Stimulated activated naive CD4-positive, alpha-beta T cell treated with Interleukin-2 at 50 U/mL for 16 hours (primary cell): ENCODE data around the gene SRGAP3.
A peak's percentile ranks its signal among the peaks of the same experiment; 100 is the strongest.

Source experiments
- DNase-seq: peaks from one replicate; lab custom pipeline; 2025; lab: John Stamatoyannopoulos, UW

The SRGAP3 gene

DNA sequence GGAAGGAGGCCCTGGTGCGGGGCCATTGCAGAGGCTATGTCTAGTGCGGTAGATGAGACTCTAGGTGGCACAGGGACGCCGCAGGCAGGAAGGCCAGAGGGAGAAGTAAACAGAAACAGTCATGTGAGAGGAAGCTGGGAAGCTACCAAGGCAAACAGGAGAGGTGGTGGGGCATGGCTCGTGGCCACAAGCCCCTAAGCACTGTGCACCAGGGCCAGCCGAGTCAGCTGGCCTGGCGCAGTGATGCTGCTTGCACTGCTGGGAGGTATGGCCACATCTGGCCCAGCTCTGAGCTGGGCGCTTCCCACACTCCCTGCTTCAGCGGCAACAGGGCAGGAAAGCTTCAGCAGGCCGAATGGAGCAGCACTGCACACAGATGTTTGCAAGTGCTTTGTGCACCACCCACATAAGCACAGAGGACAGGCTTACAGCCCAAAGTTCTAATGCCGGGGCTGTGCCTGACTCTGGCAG is 76.6 kb downstream of the SRGAP3 start:
- no peak for DNase-seq

DNA sequence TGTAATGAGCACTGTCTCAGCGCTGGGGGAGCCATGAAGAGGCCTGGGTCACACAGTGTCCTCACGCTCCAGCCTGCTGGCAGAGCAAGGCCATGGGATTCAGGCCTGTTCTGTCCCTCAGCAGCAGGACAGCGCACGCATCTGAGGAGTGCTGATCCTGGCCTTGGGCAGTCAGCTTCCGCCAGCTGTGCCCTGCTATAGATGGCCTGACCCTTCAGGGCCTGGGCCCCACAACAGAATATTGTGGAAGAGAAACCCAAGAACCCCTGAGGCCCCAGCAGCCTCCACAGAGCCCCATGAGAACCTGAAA is 78.6 kb downstream of the SRGAP3 start:
- no peak for DNase-seq

DNA sequence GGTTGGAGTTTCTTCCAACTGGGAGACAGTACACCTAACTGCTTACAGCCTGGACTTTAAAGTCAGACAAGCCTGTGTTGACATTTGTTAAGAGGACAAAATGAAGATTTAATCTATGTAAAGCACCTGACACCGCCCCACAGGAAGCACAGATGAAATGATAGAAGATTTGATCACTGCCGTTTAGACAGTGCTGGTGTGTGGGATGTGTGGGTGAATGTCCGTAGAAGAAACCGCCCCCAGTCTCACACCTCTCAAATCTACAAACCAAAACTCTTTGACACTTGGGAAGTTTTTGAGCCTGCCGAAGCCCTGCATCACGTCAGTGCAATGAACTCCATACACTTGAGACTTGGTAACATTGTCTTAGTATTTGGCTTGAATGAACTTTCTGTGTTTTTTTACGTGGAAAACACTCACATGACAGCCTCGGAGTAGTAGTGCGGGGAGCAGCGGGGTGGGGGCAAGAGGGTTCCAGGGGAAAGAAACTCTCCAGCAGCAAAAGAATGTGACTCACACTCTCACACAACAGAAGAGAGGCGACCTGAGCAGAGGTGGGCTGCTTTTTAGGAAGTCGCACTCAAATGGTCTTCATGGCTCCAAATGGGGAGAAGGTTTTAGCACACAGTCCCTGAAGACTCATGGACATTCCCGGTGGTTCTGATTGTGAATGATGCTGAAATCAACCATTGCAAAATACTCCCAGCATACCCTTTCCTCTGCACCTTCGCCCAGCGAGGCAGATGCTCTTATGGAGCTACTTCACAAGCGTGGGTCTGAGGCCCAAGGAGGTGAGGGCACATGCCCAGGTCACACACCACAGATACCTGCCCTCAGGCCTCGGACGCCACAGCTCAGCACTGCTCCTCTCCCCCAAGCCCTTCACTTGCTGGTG is 79.2 kb downstream of the SRGAP3 start:
- no peak for DNase-seq

DNA sequence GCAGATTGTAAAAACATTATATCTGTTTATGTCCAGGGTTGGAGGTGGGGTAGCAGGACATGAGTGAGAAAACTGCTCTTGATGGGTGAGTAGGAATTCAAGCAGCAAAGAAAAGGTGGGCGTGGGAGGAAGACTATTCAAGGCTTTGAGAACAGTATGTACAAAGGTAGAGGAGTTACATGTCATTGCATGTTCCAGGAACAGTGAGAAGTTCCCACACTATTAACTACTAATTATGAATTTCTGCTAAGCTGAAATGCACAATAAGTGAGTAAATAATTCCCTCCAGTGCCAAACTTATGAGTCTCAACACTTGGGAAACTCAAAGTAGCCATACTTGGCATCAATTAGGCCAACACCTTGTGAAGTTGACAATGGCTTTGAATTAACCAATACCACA is 80.1 kb downstream of the SRGAP3 start:
- DNase-seq, result no peak

DNA sequence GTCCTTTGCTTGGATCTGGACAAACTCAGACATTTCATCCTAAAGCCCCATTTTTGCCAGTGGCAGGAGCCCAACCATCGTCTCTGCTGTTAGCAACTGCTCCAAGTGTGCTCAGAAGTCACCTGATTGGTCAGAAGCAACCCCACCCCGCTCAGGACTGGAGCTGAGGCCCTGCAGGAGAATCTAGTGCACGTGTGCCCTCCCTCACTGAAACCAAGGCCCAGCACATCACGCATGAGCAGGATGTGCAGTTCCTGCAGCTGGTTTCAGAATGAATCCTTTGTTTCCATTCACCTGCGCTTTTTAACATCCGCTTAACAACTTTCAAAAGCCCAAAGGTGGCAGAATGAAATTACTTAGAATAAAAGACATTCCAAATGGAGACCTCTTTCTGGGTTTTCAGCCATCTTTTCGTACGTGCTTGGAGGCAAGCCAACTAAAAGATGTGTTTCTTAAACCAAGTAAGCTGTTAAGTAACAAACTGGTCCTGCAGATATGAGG is 81.2 kb downstream of the SRGAP3 start:
- peak; percentile 34 for DNase-seq

DNA sequence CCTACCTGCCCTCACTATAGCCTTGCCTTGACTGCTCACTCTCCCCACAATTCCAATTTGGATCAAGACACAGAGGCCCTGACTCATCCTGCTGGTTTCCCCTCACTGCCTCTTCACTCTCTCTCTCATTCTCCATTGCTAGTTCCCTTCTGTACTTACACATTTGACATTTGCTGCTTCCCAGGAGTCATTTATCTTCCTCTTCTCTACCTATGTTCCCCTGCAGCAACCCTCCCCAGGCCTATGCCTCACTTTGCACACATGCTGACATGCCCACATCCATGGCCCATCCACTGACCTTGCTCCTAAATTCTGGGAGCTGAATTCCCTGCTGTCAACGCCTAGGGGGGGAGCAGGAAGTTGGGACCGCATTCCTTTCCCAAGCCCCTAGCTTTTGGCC is 82.2 kb downstream of the SRGAP3 start:
- DNase-seq, result no peak

DNA sequence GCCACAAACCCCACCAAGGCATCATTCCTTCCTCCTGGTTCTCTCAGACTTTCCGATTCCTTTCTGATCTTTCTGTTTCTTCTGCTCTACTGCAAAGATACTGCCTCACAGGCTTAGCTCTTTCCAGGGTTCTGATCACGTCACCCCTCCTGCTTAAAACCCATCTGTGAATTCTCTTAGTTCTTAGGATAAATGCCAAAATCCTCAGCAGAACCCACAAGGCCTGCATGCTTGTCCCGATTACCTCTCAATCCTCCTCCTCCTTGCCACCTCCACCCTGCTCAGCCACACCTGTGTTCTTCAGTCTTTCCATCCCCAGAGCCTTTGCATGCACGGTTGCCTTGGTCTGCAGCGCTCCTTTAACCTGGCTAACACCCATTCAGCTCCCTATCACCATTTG is 84.0 kb downstream of the SRGAP3 start:
- no peak for DNase-seq

DNA sequence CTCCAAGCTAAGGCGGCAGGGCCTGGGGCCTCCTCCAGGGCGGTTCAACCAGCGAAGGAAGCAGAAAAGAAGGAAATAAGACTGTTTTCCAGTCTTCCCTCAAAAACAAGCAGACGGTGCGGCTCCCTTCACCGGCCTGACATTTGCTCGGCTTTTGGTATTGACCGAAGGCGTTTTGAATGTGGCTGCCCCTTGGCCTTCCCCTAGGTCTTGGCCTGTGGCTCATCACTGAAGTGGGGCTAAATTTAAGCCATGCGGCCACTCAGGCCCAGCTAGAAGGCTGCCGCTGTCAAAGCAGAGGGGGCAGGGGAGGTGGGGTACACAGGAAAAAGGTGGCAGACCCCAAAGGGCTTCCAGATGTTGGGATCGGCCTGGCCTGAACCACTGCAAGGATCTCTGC is 86.2 kb downstream of the SRGAP3 start:
- no peak for DNase-seq

DNA sequence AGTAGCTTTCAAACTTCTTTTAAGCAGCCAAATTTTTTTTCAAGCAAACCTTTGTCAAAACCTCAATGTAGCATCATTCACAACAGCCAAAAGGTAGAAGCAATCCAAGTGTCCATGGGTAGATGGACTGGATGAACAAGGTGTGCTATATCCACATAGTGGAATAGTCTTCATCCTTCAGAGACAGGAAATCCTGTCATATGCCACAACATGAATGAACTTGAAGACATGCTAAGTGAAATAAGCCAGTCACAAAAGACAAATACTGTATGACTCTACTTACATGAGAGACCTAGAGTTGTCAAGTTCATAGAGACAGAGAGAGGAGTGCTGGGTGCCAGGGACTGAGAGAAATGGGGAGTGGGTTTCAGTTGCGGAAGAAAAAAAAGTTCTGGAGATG is 87.6 kb downstream of the SRGAP3 start:
- no peak for DNase-seq

DNA sequence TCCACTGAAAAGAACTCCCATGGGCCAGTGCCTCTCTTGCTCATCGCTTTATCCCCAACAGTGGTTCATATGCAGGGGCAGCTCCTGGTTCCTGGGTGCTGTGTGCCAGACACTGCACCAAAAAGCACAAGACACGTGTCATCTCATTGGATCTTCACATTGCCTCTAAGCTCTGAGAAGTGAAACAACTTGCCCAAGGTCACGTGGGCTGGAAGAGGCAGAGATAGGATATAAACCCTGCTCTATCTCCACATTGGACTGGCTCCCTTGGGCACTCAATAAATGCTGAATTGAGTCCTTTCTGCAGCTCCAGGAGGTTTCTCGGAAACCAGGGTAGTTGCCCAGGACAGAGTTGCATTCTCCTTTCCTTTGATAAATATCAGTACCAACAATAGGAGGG is 88.1 kb downstream of the SRGAP3 start:
- no peak for DNase-seq

DNA sequence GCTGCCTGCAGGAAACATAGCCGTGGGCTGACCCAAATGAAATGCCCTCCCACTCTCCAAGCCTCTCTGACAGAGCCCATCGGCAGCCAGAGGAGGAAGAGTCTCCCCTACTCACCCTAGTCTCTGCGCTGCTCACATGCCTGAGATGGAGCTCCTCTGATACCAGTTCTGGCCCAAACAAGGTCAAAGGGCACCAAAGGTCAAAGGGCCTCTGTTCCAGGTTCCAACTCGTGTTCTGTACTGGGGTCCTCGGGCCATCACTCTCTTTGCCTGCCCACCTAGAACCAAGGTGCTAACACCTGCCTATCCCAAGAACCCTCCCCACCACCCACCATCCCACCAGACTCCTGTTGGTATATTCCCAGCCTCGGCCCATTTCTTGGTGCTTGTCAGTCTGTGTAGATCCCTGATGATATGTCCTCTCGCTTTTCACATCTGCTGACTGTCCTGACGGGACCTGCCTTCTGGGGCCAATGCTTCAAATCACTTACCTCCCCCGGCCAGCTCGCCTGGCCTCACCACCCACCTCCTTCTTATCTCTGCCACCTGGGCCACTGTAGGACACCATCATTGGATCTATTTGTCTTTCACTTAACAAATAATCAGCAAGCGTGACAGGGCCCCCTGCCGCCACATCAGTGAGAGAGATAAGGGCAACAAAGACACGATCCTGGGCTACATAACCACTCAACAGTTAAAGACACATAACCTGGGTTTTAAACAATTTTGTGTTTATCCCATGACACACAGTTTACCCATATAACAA is 90.4 kb downstream of the SRGAP3 start:
- no peak for DNase-seq

DNA sequence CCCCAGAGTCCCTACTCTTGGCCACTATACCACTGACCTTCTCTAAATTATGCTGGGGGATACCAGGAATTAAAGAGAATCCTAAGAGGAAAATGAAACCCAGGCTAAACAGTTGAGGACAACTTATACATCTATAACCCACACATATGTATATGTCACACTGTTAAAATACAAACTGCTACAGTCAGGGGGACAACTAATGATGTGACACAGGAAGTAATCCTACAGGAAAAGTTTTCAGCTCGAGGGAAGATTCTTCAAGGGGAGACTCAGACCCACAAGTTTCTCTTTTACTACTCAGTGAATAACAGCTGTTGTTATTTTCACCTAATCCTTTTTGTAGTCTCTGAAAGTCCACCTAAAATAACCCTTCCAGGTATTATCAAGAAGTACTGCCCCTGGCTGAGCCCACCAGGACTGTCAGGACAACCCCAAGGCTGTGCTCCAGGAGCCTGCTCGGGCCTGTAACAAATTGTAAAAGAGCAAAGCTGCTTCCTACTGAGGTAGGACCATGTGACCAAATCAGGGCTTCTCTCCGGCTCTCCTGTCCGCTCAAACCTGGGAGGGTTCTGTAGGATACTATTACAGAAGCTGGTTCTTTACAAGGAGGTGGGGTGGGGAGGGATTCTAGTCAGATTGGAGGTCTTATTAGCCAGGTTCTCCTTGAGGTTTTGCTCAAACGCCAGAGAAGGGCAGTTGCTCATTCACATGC is 91.6 kb downstream of the SRGAP3 start:
- DNase-seq, result no peak

DNA sequence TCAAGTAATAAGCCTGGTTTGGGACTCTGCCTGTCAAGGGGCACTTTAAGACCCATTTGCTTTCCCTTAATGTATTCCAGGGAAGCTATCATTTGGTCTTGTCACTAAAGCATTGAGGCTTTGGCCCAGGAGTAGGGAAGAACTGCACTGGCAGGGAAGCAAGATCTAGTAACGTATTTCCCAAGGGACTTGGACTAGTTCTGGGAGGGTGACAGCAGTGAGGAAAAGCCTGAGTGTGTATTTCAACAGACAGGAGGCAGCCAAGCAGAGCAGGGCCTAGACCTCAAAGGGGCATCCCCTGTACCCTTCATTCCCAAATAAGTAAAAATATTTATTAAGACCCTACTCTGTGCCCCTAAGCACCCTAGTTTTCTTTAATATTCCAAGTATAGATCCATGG is 92.8 kb downstream of the SRGAP3 start:
- no peak for DNase-seq

DNA sequence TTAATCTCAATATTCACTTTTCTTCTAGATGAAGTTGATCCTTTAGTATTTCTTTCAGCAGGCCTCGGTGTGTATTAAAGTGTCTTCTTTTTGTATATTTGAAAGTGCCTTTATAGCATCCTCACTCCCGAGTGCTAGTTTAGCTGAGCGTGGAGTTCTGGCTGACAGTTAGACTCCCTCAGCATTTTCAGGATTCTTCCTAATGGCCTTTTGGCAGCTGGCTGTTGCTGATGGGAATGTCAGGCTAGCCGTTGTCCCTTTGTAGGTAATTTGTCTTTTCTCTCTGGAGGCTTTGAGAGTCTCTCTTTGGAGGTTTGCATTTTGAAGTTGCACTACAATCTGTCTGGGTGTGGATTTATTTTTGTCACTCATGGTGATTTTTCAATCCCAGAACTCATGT is 94.4 kb downstream of the SRGAP3 start:
- DNase-seq, result no peak

DNA sequence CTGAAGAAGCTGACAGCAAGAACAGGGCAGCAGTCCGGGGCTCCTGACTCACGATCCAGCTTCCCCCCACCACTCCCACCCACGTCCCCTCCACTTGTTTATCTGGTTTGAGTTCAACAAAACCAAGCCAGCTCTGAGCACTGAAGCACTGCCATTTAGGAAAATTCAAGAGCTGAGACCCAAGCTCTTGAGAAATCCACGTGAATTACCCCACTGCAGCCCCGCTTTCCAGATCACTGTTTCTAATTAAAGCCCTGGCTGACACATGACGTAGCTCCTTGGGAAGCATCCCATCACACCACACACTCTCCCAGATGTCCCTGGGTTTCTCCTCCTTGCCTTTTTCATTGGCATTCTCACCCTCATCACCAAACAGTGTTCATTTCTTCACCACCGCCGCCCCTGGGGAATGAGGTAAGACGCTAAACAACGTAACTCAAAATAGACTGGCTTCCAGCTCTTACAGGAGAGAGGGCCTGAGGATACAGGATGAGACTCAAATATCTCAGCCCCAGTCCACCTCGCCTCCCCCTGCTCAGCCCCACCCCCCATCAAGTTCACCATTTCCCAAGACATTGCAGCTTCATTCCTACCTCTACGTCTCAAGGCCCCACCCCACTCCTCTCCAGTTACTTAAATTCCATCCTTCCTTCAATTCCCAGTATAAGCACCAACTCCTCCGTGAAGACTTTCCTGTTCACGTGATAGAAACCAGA is 95.4 kb downstream of the SRGAP3 start:
- DNase-seq, result no peak

DNA sequence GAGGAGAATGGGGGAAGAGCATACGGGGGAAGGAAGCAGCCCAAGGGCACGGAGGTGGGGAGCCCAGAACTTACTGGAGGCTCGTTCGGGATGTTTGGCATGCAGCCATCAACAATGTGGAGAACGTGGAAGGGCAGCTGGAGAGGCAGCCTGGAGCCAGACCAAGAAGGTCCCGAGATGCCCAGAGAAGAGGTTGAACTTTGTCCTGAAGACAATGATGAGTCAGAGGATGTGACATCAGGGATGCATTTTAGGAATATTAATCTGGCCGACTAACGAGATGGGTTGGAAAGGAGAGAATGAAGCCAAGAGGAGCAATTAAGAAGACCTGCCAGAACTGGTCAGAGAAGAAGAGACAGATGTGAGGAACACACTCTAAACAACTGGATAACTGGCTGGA is 98.2 kb downstream of the SRGAP3 start:
- no peak for DNase-seq

DNA sequence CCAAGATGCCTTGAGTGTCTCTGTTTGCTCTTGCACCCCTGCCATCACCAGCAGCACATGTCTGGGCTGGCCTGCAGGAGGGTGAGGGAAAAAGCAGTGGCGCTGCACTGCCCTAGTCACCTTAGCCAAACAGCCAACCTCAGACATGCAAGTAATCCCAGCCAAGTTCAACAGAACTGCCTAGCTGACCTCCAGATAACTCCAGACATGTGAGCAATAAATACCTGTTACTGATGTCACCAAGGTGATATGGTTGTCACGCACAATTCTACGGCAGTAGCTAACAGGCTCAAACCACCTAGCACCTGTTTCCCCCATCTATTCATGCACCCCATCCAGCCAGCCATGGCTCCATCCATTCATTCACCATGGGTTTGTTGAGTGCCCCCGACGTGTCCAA is 99.9 kb downstream of the SRGAP3 start:
- no peak for DNase-seq

DNA sequence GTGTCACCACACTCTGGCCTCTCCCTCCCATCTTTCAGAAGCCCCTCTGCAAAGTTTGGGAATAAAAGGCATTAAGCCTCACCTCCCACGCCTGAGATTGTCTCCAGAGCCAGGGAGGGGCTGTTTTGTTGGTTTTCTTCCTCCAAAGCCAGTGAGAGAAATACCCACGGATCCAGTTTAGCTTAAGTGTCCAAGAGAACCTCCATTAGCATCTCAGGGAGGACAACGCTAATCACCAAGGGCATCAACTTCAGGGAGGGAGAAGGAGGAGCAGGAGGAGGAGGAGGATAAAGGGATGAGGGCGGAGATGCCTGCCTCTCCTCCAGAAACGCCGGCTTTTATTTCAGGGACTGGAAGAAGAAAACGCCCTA is 101.6 kb downstream of the SRGAP3 start:
- DNase-seq, result no peak

DNA sequence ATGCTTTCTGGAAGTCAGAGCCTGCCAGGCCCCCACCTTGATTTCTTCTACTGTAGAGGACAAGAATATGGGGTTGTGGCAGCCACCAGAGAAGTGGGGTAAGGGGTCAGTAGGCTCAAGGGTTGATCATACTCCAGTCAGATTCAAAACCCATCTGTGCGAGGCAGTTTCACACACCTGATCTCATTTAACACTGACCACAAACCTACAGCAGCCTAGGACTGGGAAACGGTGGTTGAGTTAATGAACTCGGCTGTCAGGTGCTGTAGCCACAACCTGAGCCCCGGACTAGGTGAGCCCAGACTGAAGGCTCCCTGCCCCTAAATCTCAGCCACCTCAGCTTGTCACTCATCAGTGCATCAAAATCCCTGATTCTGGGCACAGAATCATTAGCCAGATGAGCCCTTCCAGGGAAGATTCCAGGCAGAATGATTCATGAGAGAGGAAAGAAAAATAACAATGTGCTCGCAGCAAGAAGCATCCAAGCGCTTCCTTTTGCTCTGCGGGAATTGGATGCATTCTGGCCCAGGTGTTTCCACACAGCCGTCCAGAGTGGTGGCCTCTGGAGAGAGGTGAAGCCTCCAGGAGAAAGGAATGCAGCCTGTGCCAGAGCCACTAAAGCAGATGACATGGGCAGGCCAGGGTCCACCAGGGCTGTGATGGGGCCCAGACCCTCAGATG is 102.1 kb downstream of the SRGAP3 start:
- no peak for DNase-seq

DNA sequence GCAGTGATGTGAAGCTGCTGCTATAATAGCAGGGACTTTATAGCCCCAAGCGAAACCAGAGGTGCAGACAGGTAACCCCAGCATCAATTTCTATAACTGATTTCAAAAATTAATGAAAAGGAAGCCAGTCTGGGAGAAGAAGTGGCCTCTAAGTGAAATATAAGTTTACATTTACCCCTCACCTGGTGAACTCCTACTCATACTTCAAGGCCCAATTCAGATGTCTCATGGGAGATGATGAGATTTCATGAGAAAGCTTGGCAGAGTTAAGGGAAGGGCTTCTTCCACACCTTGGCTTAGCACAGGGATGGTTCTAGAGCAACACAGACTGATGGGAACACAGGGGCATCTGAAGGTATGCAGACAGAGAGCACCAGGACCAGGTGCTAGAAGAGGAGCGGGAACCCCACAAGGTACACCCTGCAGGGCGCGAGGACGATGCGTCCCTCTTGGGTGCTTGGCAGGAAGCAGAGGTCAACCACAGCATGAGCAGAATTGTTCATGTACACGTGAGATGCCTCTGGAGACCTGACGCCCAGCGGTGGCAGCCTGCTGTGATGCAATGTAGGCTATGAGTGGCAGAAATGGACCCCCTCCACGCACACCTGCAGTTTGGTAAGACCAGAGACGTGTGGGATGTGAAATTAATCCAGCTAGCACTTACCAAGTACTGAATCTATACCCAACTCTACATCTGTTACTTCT is 102.9 kb downstream of the SRGAP3 start:
- DNase-seq, result no peak

DNA sequence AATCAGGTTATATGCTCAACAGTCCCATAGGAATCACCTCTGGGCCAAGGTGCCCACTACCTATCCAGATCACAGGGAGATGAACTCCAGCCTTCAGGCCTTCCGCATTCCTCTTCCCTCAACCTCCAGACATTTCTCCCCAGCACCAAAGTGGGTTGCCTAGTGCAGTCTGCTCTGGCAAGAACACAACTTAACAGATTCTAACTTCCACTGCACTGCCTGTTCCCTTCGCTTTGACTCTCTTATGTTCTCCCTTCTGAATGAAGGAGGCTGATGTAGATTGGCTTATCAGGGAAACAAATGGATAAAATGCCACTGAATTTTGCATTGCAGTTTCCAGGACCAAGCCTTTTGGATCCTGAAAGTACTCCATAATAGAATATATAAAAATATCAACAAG is 106.3 kb downstream of the SRGAP3 start:
- DNase-seq, result no peak
